GM23338 (cell line): ENCODE measurements around the gene CDKAL1. TPM values are rescaled to one million over a fixed set of nuclear protein-coding genes. Genes with fewer than 3 reads are reported as not detected.

ENCODE experiments used
- ATAC-seq: fragments of 200-7000 bp; cut with Tn5 transposase; 3 replicates; pipeline ENCODE4 v1.9.1; 2020
- DNase-seq: peaks from one replicate; pipeline ENCODE4 v3.0.0-alpha.2; 2015; ENCODE audit warnings: low spot score
- H2AFZ ChIP-seq: fragments of 200-600 bp; sonication (generic); 2 replicates; pipeline ENCODE4 v1.8.0; 2016; ENCODE audit warnings: antibody characterized with exemption, mild to moderate bottlenecking, moderate library complexity
- H3F3A ChIP-seq: fragments of 200-600 bp; sonication (generic); replicated peaks from 2 replicates; pipeline ENCODE4 v1.8.0; 2017; ENCODE audit warnings: antibody characterized with exemption, mixed run types, low read depth
- H3K27ac ChIP-seq: fragments of 200-600 bp; sonication (generic); 2 replicates; pipeline ENCODE4 v1.6.1; 2016; ENCODE audit warnings: low read depth
- H3K27me3 ChIP-seq: fragments of 200-600 bp; sonication (generic); 2 replicates; pipeline ENCODE4 v1.8.0; 2016; ENCODE audit warnings: mild to moderate bottlenecking, mixed run types, moderate library complexity; ENCODE audit not compliant: insufficient read depth
- H3K36me3 ChIP-seq: fragments of 200-600 bp; sonication (generic); 2 replicates; pipeline ENCODE4 v1.8.0; 2016; ENCODE audit warnings: mild to moderate bottlenecking; ENCODE audit not compliant: insufficient read depth
- H3K4me1 ChIP-seq: fragments of 200-600 bp; sonication (generic); 2 replicates; pipeline ENCODE4 v1.8.0; 2016; ENCODE audit warnings: mild to moderate bottlenecking, moderate library complexity; ENCODE audit not compliant: insufficient read depth
- H3K4me2 ChIP-seq: fragments of 200-600 bp; sonication (generic); 2 replicates; pipeline ENCODE4 v1.7.1; 2017; ENCODE audit warnings: mixed run types
- H3K4me3 ChIP-seq: fragments of 200-600 bp; sonication (generic); 2 replicates; pipeline ENCODE4 v1.6.1; 2016; ENCODE audit warnings: mixed run types
- H3K79me2 ChIP-seq: fragments of 200-600 bp; sonication (generic); replicated peaks from 2 replicates; pipeline ENCODE4 v1.8.0; 2017; ENCODE audit warnings: mild to moderate bottlenecking; ENCODE audit not compliant: insufficient read depth
- H3K9me2 ChIP-seq: fragments of 200-600 bp; sonication (generic); 2 replicates; pipeline ENCODE4 v1.8.0; 2017; ENCODE audit not compliant: insufficient read depth
- H4K20me1 ChIP-seq: fragments of 200-600 bp; sonication (generic); replicated peaks from 2 replicates; pipeline ENCODE4 v1.8.0; 2017; ENCODE audit warnings: mild to moderate bottlenecking; ENCODE audit not compliant: insufficient read depth
- H3K27ac Mint-ChIP-seq: 2 replicates; pipeline ENCODE4 v1.8.0; 2020; ENCODE audit warnings: inconsistent platforms, mild to moderate bottlenecking, moderate library complexity, mixed read lengths
- H3K27me3 Mint-ChIP-seq: 3 replicates; pipeline ENCODE4 v1.8.0; 2022; ENCODE audit warnings: low read depth, mild to moderate bottlenecking, moderate library complexity, mixed read lengths, inconsistent platforms; ENCODE audit not compliant: insufficient read depth, poor library complexity
- H3K36me3 Mint-ChIP-seq: 3 replicates; pipeline ENCODE4 v1.8.0; 2021; ENCODE audit warnings: low read depth, mild to moderate bottlenecking, inconsistent platforms, moderate library complexity, mixed read lengths
- H3K4me1 Mint-ChIP-seq: 3 replicates; pipeline ENCODE4 v1.8.0; 2020; ENCODE audit warnings: mild to moderate bottlenecking, inconsistent platforms, mixed read lengths
- H3K4me3 Mint-ChIP-seq: 3 replicates; pipeline ENCODE4 v1.8.0; 2021; ENCODE audit warnings: moderate library complexity, mild to moderate bottlenecking, inconsistent platforms, mixed read lengths
- H3K9me3 Mint-ChIP-seq: 3 replicates; pipeline ENCODE4 v1.8.0; 2020; ENCODE audit warnings: moderate library complexity, mild to moderate bottlenecking, inconsistent platforms, mixed read lengths
- ETS1 ChIP-seq: IDR thresholded peaks from 2 replicates; pipeline ENCODE4 v1.6.1; 2016; ENCODE audit warnings: antibody characterized with exemption
- EZH2 ChIP-seq: fragments of 200-600 bp; sonication (generic); IDR thresholded peaks from one replicate; pipeline ENCODE4 v1.8.0; 2017; ENCODE audit warnings: antibody characterized with exemption, mild to moderate bottlenecking, low read depth; ENCODE audit not compliant: unreplicated experiment
- JUNB ChIP-seq: IDR thresholded peaks from one replicate; pipeline ENCODE4 v1.6.1; 2016; ENCODE audit warnings: antibody characterized with exemption; ENCODE audit not compliant: unreplicated experiment
- NANOG ChIP-seq: IDR thresholded peaks from 2 replicates; pipeline ENCODE4 v1.6.1; 2016; ENCODE audit warnings: antibody characterized with exemption, borderline replicate concordance
- POLR2AphosphoS5 ChIP-seq: IDR thresholded peaks from 2 replicates; pipeline ENCODE4 v1.6.1; 2016; ENCODE audit warnings: antibody characterized with exemption, low read depth
- STAT1 ChIP-seq: IDR thresholded peaks from one replicate; pipeline ENCODE4 v1.6.1; 2016; ENCODE audit warnings: antibody characterized with exemption; ENCODE audit not compliant: unreplicated experiment
- ZNF114 ChIP-seq: fragments of 250-450 bp; sonication (Bioruptor Pico); IDR thresholded peaks from 2 replicates; pipeline ENCODE4 v1.5.0; 2020; ENCODE audit warnings: mild to moderate bottlenecking, moderate library complexity
- ZNF331 ChIP-seq: fragments of 250-450 bp; sonication (Bioruptor Pico); IDR thresholded peaks from 2 replicates; pipeline ENCODE4 v1.5.0; 2020; ENCODE audit warnings: low read depth, mild to moderate bottlenecking, moderate library complexity
- ZNF462 ChIP-seq: fragments of 250-450 bp; sonication (Bioruptor Pico); IDR thresholded peaks from 2 replicates; pipeline ENCODE4 v1.5.0; 2020; ENCODE audit warnings: mild to moderate bottlenecking, moderate library complexity
- polyA plus RNA-seq: library from polyadenylated mRNA; unstranded; fragments of >200 nt; fragmentation: Nextera tagmentation; extraction: Ambion mirVana; gene quantifications from 2 replicates; pipeline ENCODE4 v1.2.1, GENCODE V29; 2016
- total RNA-seq: library from RNA; depleted of rRNA; stranded (reverse); fragments of >200 nt; shearing (Covaris generic); gene quantifications from 2 replicates; pipeline ENCODE4 v1.2.3, GENCODE V29; 2014
- TF ChIP-seq, protein P1 (sequence below), 2 experiments: fragments of 200-600 bp in 1 of 2; sonication (generic) in 1 of 2; conservative IDR thresholded peaks; 2 replicates each; pipeline versions ENCODE4 v1.5.1 to v1.6.1; 2016 to 2017; ENCODE audit warnings: antibody characterized with exemption in 2 of 2, low read depth in 2 of 2, mild to moderate bottlenecking in 2 of 2, moderate library complexity in 1 of 2

The CDKAL1 gene
- total and polyA plus RNA-seq, 2 experiments from 2014 or later = 17.8 to 35.0 TPM

- H3K9me3 Mint-ChIP-seq = no peaks in the 10 kb centered on the region
- H3K27ac ChIP-seq = no peak overlapping the region
- ATAC-seq = peak; percentile 47
- no peaks in the 10 kb centered on the region for H3K36me3 ChIP-seq
- no peaks in the 10 kb centered on the region for H3K27me3 ChIP-seq
- H3K4me1 Mint-ChIP-seq = peaks cover 7% of the 10 kb centered on the region
- no peaks in the 10 kb centered on the region for H4K20me1 ChIP-seq
- no peak for TF ChIP-seq EZH2
- TF ChIP-seq, protein P1, sequence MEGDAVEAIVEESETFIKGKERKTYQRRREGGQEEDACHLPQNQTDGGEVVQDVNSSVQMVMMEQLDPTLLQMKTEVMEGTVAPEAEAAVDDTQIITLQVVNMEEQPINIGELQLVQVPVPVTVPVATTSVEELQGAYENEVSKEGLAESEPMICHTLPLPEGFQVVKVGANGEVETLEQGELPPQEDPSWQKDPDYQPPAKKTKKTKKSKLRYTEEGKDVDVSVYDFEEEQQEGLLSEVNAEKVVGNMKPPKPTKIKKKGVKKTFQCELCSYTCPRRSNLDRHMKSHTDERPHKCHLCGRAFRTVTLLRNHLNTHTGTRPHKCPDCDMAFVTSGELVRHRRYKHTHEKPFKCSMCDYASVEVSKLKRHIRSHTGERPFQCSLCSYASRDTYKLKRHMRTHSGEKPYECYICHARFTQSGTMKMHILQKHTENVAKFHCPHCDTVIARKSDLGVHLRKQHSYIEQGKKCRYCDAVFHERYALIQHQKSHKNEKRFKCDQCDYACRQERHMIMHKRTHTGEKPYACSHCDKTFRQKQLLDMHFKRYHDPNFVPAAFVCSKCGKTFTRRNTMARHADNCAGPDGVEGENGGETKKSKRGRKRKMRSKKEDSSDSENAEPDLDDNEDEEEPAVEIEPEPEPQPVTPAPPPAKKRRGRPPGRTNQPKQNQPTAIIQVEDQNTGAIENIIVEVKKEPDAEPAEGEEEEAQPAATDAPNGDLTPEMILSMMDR (conservative IDR thresholded peaks at IDR 0.05; ENCODE audit: low read depth in 2 of 2) = peak; percentile 47 to 55
- H3K4me3 Mint-ChIP-seq = no peak overlapping the region
- H3F3A ChIP-seq = no peaks in the 10 kb centered on the region
- no peaks in the 10 kb centered on the region for H3K36me3 Mint-ChIP-seq
- H3K79me2 ChIP-seq = no peaks in the 10 kb centered on the region
- DNase-seq = peak; percentile 28
- no peak overlapping the region for H3K27ac Mint-ChIP-seq
- H3K4me3 ChIP-seq = no peak overlapping the region
- H3K4me2 ChIP-seq = no peak overlapping the region
- H3K27me3 Mint-ChIP-seq = peaks cover 3% of the 10 kb centered on the region
- no peak overlapping the region for H2AFZ ChIP-seq
- H3K9me2 ChIP-seq = no peaks in the 10 kb centered on the region
- H3K4me1 ChIP-seq = peaks cover 4% of the 10 kb centered on the region; the same call in 1 of the 2 replicates
Observed at GRCh38 chr6:20839630-20840029, 305.4 kb downstream of the CDKAL1 start.

DNA sequence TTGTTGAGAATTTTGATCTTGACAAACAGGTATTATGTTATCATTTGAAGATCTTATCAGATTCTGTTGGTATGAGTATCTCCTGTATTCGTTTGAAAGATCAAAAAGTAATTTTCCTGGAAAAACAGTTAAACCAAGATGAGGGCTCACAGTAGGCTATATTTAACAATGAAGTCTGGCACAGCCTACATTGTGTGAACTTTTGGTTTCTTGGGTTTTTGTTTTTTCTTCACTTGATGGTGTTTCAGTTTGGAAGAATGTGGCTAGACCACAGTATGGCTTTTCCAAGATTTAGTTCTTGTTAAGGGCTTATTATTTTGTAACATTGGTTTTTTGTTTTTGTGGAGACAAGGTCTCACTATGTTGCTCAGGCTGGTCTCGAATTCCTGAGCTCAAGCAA lies 306.4 kb downstream of the CDKAL1 start:
- Histone ChIP-seq H2AFZ (no peak overlapping the region), H3K79me2 (no peaks in the 10 kb centered on the region), H3K4me1 (no peaks in the 10 kb centered on the region), H4K20me1 (no peaks in the 10 kb centered on the region), H3K27me3 (no peaks in the 10 kb centered on the region), H3K4me3 (no peak overlapping the region), H3K36me3 (no peaks in the 10 kb centered on the region), H3K9me2 (no peaks in the 10 kb centered on the region), H3K27ac (no peak overlapping the region), H3F3A (no peaks in the 10 kb centered on the region), H3K4me2 (no peak overlapping the region)
- Mint-ChIP-seq H3K4me1 (peaks cover 3% of the 10 kb centered on the region; the same call in 2 of the 3 replicates), H3K36me3 (no peaks in the 10 kb centered on the region), H3K4me3 (no peak overlapping the region), H3K27ac (no peak overlapping the region), H3K27me3 (peaks cover 3% of the 10 kb centered on the region), H3K9me3 (no peaks in the 10 kb centered on the region)
- no peak for DNase-seq
- no peak for ATAC-seq
- TF ChIP-seq ZNF331 (CRISPR knock-in tag) (no peak), POLR2AphosphoS5 (no peak), STAT1 (no peak), JUNB (no peak), EZH2 (no peak), NANOG (no peak), ZNF462 (no peak), ZNF114 (CRISPR knock-in tag) (no peak), ETS1 (no peak)
- TF ChIP-seq, protein P1 (conservative IDR thresholded peaks at IDR 0.05; ENCODE audit: low read depth in 2 of 2) = no peak
